ENCODE data around the gene ZNF488.

The ZNF488 gene

GRCh38 chr10:47340608-47341170 lies 43.4 kb downstream of the ZNF488 start:
- DNase-seq (ENCODE audit: low read depth) = peak; percentile 78
- peak; percentile 99 for TF ChIP-seq CTCF (conservative IDR thresholded peaks at IDR 0.05; ENCODE audit: low read depth, low read length)
- H3K4me3 ChIP-seq (ENCODE audit: low read depth, low read length) = no peak overlapping the region

GRCh38 chr10:47339759-47340607 lies 44.1 kb downstream of the ZNF488 start:
- DNase-seq (ENCODE audit: low read depth) = no peak
- no peak overlapping the region for H3K4me3 ChIP-seq (ENCODE audit: low read depth, low read length)
- TF ChIP-seq CTCF (conservative IDR thresholded peaks at IDR 0.05; ENCODE audit: low read depth, low read length) = no peak

GRCh38 chr10:47339186-47339735 lies 44.8 kb downstream of the ZNF488 start:
- no peak for TF ChIP-seq CTCF (conservative IDR thresholded peaks at IDR 0.05; ENCODE audit: low read depth, low read length)

GRCh38 chr10:47337310-47337709 lies 46.8 kb downstream of the ZNF488 start:
- TF ChIP-seq CTCF (conservative IDR thresholded peaks at IDR 0.05; ENCODE audit: low read depth, low read length) = no peak
- H3K4me3 ChIP-seq (ENCODE audit: low read depth, low read length) = no peak overlapping the region
- DNase-seq (ENCODE audit: low read depth) = peak; percentile 37

More at GRCh38 chr10:47339186-47339735, 44.8 kb downstream of the ZNF488 start:
- DNase-seq (ENCODE audit: low read depth) = no peak
- H3K4me3 ChIP-seq (ENCODE audit: low read depth, low read length) = no peak overlapping the region

- H3K4me3 ChIP-seq (ENCODE audit: low read depth, low read length) = no peak overlapping the region
- TF ChIP-seq CTCF (conservative IDR thresholded peaks at IDR 0.05; ENCODE audit: low read depth, low read length) = no peak
- peak; percentile 86 for DNase-seq (ENCODE audit: low read depth)
Measured at GRCh38 chr10:47336387-47337134, 47.5 kb downstream of the ZNF488 start.

- TF ChIP-seq CTCF (conservative IDR thresholded peaks at IDR 0.05; ENCODE audit: low read depth, low read length) = no peak
- no peak overlapping the region for H3K4me3 ChIP-seq (ENCODE audit: low read depth, low read length)
- DNase-seq (ENCODE audit: low read depth) = no peak
Measured at GRCh38 chr10:47335906-47336305, 48.2 kb downstream of the ZNF488 start.
